Right renal cortex interstitium (tissue), 3 donors: Measurements from ENCODE around the gene POU2F1. TPM values are rescaled to one million over a fixed set of nuclear protein-coding genes. Genes with fewer than 3 reads are reported as not detected.

Experiments
- DNase-seq, 3 donors: peaks; one replicate each; pipeline ENCODE4 v3.0.0-alpha.2; 2013; ENCODE audit warnings: low read depth in 3 of 3, low spot score in 2 of 3
- polyA plus RNA-seq, 3 donors: library from polyadenylated mRNA; unstranded; fragments of 120-200 nt; gene quantifications; one replicate each; pipeline ENCODE4 v1.2.1, GENCODE V29; 2013; ENCODE audit not compliant: insufficient read length in 3 of 3

The POU2F1 gene
- polyA plus RNA-seq, 3 donors, result 13.7 to 15.3 (median 14.6) TPM

GRCh38 chr1:167457936-167458584 is 237.4 kb downstream of the POU2F1 start:
- no peak for DNase-seq

GRCh38 chr1:167460836-167461235 is 240.2 kb downstream of the POU2F1 start:
- DNase-seq, result no peak

DNA sequence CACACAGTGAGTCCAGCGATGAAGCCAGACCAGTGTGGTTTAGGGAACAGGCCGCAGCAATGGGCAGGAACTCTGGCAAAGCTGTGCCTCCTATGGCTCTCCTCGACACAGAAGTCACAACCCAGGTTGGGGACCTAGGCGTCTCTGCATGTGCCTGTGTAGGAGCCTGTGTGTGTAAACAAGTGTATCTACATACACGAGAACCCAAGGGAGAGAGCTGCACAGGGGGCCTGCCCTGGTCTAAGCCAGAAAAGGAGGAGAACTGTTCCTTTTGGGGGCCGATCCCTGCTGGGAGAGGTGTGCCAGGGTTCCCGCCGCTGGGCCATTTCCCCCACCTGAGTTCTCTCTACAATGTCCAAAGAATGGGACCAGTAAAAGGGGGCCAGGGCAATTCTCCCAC is 241.7 kb downstream of the POU2F1 start:
- no peak for DNase-seq

DNA sequence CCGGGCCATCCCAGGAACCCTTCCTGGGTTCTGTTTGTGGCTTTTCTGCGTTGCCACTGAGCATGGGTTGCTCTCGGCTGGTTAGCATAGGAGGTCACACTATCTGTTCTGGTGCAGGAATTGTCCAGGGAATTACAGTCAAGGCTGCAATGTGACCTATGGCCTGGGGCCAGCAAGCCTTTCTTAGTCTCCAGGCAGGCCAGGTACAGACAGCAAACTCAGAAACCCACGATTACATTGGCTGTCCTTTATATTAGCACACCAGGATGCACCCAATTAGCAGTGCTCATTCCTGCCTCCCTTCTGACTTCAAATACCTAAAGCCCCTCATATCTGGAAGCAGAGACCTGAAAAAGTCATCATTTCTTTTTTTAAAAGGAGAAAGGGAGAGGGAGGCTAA is 242.4 kb downstream of the POU2F1 start:
- no peak for DNase-seq

DNA sequence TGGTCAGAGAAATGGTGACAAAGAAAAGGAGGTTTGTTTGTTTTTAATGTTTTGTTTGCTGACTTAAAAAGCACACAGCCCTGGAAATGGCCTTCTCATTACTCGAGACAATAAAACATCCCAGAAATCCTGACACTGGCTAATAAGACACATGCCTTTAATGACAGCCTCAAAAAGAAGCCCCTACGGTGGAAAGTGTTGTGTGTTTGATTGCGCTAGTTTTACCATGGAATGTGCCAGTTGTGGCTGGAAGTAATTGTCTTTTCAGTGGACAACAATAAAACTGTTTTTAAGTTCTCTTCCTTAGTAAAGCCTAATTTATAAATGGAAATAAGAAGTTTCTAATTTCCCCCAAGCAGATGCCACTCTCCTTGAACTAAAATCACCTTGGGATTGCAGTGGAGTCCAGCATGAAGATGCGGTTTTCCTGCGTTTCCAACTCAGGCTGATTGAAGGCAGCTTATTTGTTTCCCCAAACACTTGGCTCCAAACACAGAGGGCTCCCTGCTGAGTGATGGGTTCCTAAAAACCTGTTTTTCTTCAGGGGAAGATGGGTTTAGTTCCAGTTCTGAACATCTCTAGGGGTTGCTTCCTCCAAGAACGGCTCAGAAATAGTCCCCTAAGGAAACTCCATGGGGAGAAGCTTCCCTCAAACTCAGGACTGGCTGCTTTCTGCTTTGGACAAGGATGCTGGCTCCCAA is 243.3 kb downstream of the POU2F1 start:
- DNase-seq, result no peak

- no peak for DNase-seq
Measured at GRCh38 chr1:167465018-167465417, 244.3 kb downstream of the POU2F1 start.

DNA sequence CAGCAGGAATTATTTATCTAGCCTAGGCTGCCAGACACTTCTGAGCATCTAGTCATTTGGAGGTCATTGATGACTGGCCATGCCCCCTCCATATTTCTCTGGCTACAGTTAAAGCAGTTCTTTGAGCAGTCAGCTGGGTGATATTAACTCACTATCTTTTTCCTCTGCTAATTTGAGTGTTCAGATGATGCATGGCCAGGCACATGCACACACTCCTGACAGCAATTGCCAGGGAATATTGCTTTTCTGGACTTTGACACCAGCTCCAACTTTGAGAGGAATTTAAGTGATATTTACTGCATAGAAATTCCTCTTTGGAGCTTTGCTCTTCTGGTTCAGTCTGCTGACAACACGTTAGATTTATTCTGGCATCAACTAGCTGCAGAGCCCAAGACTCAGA is 245.1 kb downstream of the POU2F1 start:
- no peak for DNase-seq

DNA sequence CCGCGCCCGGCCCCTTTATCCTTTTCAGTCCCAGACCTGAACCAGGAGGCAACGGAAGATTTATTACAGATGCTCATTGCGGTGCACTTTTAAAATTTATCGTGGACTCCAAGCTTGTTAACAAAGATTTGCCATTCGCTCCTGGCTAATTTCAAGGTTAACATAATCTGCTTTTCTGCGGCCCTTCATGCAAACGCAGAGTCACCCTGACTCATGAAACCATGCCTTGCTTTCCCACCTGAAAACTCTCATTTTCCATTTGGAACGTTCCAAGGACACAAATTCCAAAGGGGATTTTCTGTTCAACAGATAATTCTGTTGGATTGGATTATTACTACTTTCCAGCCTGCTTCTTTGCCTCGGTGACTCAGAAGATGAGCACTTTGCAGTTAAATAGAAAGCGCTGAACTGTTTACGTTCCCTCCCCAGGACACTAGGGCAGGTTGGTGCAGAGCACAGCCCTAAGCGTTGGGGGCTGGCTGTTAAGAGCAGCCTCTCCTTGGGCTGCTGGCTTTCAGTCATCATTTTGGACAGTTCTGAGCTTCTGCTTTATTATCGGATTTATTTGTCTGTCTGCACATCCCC is 246.5 kb downstream of the POU2F1 start:
- no peak for DNase-seq

- DNase-seq, result no peak
Measured at GRCh38 chr1:167467752-167468151, 247.1 kb downstream of the POU2F1 start.

GRCh38 chr1:167469280-167469965 is 248.7 kb downstream of the POU2F1 start:
- DNase-seq, result no peak

- DNase-seq, result no peak
Measured at GRCh38 chr1:167471568-167471967, 250.9 kb downstream of the POU2F1 start.

DNA sequence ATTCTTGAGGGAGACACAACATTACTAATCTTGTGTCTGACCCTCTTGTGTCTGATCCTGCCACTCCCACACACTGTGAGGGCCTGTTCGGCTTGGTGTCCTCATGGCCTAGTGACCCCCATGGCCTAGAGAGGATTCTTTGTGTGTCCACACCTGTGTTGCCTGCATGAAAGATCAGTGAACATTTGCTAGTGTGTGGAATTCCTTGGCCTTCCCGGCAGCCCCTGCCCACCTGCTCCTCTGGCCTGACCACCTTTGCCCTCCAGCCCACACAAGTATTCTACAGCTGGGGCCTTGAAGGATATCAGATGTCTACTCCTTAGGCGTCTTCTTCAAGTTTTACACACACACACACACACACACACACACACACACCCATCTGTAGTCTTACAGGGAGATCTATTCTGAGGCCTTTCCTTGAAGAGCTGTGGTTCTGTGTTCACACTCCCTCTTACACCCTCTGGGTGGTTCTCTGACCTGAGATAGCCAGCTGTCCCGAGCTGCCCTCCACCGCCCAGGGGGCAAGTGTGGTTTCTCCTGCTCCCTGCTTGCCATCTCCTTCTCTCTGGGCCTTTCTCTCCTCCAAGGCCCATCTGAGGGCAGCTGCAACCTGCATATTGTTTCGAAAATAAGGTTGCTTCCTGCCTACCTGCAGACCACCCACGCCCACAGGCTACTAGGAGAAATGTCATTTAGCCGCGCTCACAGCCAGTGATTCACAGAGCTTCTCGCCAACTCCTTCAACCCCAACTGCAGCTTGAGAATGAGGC is 252.3 kb downstream of the POU2F1 start:
- no peak for DNase-seq

DNA sequence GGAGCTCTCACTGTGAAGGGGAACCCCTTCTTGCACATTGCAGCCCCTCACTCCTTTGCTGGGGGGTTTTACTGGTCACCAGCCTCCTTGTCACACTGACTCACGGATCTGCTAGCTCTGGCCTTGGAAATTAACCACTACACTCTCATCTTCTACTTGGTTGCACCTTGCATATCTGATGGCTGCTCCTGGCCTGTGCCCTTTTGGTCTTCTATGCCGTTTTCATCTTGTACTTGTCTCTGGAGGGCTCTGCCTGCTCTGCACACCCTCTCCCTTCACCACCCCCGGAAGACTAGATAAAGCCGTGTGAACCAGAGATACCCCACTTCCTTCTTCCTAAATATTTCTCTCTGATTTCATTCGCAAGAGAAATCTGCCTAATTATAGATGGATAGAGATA is 253.1 kb downstream of the POU2F1 start:
- no peak for DNase-seq

DNA sequence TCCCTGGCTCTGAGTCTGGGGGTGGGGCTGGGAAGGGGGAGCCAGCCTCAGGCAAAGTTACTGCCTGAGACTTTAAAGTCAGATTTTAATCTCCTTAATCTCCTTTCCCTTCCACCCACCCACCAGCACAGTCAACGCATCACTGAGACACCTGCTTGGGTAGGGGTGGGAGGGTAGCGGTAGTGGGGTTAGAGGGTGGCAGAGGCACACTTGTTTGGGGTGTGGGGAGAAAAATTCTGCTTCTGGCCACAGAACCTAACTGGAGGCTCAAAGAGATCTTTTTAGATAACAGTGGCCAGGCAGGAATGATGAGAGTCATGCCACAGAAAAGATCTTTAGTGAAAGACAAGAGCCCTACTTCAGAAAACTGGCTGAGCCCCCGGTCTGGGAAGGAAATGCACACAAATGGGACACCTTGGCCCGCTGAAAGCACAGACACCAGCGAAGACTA is 253.5 kb downstream of the POU2F1 start:
- no peak for DNase-seq

GRCh38 chr1:167476061-167476460 is 255.4 kb downstream of the POU2F1 start:
- no peak for DNase-seq

Other genes starting within 250 kb of the POU2F1 start
- 10 to 100 TPM; 15.7 to 17.1 (median 17.0) TPM for gene ILDR2, start 245.3 kb upstream of the POU2F1 start, polyA plus RNA-seq
- 1 to 10 TPM; 2.2 to 2.6 (median 2.5) TPM for gene MAEL, start 231.6 kb upstream of the POU2F1 start, polyA plus RNA-seq
- gene GPA33, start 130.5 kb upstream of the POU2F1 start, polyA plus RNA-seq, result 1 to 10 TPM; 1.1 to 1.8 (median 1.2) TPM
- gene STYXL2, start 126.8 kb upstream of the POU2F1 start, polyA plus RNA-seq, result under 1 TPM; 0.51 to 0.58 (median 0.53) TPM